LNCAP (cell line): ENCODE data around the gene MLST8.

Source experiments
- CTCF ChIP-seq: fragments of 450-650 bp; IDR thresholded peaks from 2 replicates; pipeline ENCODE4 v1.5.1; 2017; ENCODE audit warnings: mild to moderate bottlenecking

The MLST8 gene

GRCh38 chr16:2233046-2233775, 28.0 kb downstream of the MLST8 start:
- no peak for TF ChIP-seq CTCF

DNA sequence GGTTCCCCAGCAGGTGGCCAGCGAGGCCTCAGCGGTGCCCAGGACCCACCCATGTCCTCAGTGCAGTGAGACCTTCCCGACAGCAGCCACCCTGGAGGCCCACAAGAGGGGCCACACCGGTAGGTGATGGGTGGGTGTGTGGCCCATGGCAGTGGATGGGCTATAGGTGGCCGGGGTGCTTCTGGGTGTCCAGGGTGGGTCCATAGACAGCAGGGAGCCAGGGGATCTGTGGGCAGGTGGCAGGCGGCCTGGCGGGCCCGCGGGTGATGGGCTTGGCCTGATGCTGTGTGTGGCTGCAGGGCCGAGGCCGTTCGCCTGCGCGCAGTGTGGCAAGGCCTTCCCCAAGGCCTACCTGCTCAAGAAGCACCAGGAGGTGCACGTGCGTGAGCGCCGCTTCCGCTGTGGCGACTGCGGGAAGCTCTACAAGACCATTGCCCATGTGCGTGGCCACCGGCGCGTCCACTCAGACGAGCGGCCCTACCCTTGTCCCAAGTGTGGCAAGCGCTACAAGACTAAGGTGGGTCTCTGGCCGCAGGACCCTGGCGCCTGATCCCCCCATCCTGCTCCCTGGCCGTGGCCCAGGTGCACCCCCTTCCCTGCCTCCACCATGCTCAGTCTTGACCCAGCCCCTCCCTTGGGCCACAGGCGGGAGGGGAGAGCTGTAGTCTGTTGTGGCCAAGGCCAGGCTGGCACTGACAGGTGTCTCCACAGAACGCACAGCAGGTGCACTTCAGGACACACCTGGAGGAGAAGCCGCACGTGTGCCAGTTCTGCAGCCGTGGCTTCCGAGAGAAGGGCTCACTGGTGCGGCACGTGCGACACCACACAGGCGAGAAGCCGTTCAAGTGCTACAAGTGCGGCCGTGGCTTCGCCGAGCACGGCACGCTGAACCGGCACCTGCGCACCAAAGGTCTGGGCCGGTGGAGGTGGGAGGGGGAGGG, 28.9 kb downstream of the MLST8 start:
- no peak for TF ChIP-seq CTCF

DNA sequence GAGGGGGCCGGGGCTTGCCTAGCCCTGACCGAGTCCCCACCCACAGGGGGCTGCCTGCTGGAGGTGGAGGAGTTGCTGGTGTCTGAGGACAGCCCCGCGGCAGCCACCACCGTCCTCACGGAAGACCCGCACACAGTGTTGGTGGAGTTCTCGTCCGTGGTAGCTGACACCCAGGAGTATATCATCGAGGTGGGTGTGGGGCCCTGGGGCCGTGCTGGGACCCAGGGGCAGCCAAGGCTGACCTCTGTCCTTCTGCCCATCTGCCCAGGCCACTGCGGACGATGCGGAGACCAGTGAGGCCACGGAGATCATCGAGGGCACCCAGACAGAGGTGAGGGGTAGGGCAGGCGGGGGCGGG, 29.5 kb downstream of the MLST8 start:
- TF ChIP-seq CTCF: no peak

DNA sequence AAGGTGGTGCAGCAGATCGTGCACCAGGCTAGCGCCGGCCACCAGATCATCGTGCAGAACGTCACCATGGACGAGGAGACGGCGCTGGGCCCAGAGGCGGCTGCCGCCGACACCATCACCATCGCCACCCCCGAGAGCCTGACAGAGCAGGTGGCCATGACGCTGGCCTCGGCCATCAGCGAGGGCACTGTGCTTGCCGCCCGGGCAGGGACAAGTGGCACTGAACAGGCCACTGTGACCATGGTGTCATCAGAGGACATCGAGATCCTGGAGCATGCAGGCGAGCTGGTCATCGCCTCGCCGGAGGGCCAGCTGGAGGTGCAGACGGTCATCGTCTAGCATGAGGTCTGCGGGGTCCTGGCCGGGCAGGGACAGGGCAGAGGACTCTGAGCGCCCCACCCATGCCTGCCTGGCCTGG, 30.0 kb downstream of the MLST8 start:
- no peak for TF ChIP-seq CTCF

DNA sequence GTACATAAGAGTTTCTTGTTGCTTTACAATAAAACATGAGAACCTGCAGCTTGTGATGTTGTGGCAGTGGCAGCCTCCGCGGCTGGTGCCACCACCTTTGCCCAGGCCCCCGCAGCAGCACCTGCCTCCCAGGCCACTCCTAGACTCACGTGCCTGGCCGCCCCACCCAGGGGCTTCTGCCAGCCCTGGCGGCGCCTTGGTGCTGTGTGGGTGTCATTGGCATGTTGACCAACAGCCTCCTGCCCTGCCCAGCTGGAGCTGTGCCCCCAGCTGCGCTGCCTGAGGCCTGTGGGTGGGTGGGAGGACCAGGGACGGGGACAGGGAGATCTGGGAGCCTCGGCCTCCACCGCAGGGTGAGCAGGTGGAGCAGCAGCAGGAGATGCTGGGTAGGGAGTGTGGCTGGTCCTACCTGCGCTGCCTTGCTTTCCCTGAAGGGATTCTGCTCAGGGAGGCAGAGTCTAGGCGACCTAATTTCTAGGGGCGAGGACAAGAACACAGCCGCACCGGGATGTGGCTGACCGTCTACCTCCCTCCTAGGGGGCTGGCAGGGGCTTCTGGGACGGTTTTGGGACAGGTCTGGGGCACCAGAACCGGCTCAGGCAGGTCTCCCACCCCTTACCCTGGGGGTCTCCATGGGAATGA, 30.6 kb downstream of the MLST8 start:
- TF ChIP-seq CTCF: no peak

- TF ChIP-seq CTCF: no peak
These were observed 31.3 kb downstream of the MLST8 start, which contains the start of gene DNASE1L2 for GRCh38 chr16:2236337-2237101. Gene DNASE1L2 (plus strand): TSS chr16:2236444. CDS start chr16:2236817, 373 bp downstream.

DNA sequence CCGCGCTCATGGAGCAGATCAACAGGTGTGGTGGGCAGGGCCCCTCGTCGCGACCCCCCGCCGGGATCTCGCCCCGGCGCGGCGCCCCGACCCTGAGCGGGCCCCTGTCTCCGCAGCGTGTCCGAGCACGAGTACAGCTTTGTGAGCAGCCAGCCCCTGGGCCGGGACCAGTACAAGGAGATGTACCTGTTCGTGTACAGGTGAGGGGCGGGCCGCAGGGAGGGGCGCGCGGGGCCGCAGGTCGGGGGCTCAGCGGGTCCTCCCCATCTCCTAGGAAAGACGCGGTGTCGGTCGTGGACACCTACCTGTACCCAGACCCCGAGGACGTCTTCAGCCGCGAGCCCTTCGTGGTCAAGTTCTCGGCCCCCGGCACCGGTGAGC, 31.8 kb downstream of the MLST8 start:
- TF ChIP-seq CTCF: no peak
